HG03045 (cell line): ENCODE data around the gene OGG1.
"Not testable (repeated sequence)": the region's sequence is repeated elsewhere in the genome, so short reads cannot be mapped to it uniquely, and the experiment has no call there.

ENCODE experiments used
- ATAC-seq: cut with Tn5 transposase; IDR thresholded peaks from one replicate; pipeline ENCODE4 v1.9.1; 2021; ENCODE audit warnings: mild to moderate bottlenecking, moderate library complexity; ENCODE audit not compliant: unreplicated experiment

The OGG1 gene

GRCh38 chr3:9760779-9761505, 11.2 kb downstream of the OGG1 start:
- ATAC-seq, result no peak

GRCh38 chr3:9761919-9762318, 12.2 kb downstream of the OGG1 start:
- ATAC-seq, result no peak

- no peak for ATAC-seq
Observed at GRCh38 chr3:9762871-9763270, 13.1 kb downstream of the OGG1 start.

DNA sequence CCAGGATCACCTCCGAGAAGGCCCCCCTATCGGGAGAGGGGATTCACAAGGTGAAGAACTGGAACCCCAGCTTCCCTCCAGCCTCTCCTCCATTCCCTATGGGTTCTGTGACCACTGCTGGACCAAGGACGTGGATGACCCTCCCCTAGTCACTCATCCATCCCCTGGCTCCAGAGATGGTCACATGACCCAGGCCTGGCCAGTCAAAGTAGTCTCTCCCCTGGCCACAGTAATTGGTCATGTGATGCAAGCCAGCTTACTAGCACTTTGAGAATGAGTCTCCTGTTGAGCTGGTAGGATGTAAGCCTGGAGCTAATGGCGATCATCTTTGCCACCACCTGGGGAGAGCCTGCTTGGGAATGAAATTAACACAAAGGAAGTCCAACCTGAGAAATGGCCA, 16.1 kb downstream of the OGG1 start:
- ATAC-seq, result no peak

- no peak for ATAC-seq
Observed at GRCh38 chr3:9767418-9767817, 17.7 kb downstream of the OGG1 start.

GRCh38 chr3:9768141-9768775, 18.5 kb downstream of the OGG1 start:
- ATAC-seq, result no peak

GRCh38 chr3:9769012-9769411, 19.3 kb downstream of the OGG1 start:
- no peak for ATAC-seq

- ATAC-seq, result peak; percentile 80
Observed at GRCh38 chr3:9769426-9770275, 19.9 kb downstream of the OGG1 start, which contains the start of gene CAMK1. Gene CAMK1 (minus strand): TSS chr3:9769947. CDS start chr3:9767749, 2,198 bp downstream.

GRCh38 chr3:9770276-9770812, 20.6 kb downstream of the OGG1 start:
- ATAC-seq, result peak; percentile 9

GRCh38 chr3:9771007-9771406, 21.3 kb downstream of the OGG1 start:
- ATAC-seq, result not testable (repeated sequence)

GRCh38 chr3:9776896-9777693, 27.3 kb downstream of the OGG1 start:
- ATAC-seq, result no peak

DNA sequence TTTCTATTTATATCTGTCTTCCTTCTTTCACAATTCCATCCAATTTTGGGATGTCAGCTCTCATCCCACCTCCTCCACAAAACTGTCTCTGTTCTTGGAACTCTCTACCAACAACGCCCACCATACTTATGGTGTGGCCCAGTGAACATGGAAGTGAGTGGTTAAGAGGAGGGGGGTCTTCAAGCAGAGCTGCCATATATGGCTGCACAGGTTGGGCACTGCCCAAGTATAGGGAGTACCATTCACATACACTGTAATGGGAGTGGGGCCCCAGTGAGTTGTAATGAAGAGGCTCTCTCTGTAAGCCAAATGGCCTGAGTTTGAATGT, 27.9 kb downstream of the OGG1 start:
- ATAC-seq, result no peak

DNA sequence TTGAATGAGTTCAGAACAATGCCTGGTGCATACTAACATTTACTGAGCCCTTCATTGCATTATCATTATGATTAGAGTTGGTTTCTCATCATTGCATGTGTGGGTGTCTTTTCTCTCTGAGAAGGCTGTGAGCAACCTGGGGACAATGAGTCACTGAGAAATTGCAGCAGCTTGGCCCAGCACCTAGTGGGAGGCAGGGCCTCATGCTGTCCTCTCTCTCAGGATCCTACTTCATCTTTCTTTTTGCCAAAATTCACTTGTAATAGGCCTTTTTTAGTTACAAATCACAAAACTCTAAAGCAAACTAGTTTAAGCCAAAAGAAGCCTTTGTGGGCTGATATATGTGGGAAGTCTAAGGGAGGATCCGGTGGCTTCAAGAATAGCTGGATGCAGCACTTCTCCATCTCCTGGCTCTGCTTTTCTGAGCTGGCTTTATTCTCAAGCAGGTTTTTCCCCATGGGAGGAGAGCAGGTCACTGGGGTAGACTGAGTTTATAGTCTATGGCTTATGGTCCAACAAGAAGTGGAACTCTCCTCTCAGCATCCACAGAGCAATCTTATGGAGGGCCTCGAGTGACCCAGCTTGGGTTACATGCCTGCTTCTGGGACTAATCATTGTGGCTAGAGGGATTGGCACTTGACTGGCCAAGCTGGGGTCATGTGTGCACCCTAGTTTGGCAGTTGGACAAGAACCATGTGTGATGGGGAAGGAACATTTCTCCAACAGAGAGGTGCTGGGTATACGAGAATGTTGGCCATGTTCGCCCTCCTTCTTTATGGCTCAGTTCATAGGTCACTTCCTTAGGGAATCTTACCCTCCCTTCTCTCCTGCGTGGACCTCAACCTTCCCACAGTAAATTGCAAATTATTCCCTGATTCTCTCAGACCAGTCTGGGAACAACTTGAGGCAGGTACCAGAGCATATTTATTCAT, 28.7 kb downstream of the OGG1 start:
- ATAC-seq, result no peak

DNA sequence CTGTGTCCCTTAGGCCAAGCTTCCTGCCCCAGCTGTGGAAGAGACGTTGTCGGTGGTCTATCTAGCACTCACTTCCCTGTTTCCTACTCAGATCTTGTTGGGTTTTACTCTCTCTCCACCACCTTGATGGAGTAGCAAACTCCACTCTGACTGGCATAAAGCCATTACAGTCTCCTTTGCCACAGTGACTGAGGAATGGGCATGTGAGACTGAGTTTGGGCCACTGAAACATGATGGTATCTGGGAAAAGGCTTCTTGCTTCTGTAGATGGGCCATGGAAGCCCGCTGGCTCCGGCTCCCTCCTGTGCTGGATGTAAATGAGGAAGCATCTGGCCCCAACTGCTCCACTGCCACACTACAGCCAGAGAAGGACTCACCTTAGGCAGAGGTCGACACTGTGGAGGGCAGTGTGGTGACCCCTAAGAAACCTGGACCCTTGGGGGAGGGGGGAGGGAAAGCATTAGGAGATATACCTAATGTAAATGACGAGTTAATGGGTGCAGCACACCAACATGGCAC, 29.4 kb downstream of the OGG1 start:
- no peak for ATAC-seq

DNA sequence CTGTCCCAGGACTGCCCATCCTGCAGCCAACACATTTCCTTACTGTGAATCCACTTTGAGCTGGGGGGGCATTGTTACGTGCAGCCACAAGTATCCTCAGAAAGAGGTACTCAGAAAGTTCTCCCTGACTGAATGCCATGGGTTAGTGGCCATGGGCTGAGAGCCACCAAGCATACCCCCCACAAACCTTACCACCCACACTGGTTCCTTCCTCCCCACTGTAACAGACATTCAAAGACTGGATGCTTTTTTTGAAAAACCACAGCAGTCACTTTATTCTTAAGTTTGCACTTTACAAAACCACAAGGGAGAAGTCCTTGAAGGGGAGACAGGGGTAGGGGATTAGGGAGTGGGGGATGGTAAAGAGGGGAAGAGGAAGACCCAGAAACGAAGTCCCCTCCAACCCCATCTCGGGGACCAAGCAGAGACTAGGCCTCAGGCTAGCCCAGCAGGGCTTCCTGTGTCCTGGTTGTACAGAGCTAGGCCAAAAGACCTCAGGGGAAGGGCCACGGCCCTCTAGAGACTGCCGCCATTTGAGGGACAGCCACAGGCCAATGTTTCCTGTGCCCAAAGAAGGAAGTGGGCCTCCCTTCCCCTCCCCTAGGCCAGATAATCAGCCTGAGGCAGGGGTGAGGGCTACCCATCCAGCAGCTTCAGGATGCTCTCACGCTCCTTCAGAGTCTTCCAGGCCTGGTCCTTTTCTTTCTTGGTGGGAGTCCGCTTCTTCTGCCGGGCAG, 30.1 kb downstream of the OGG1 start:
- ATAC-seq, result no peak

DNA sequence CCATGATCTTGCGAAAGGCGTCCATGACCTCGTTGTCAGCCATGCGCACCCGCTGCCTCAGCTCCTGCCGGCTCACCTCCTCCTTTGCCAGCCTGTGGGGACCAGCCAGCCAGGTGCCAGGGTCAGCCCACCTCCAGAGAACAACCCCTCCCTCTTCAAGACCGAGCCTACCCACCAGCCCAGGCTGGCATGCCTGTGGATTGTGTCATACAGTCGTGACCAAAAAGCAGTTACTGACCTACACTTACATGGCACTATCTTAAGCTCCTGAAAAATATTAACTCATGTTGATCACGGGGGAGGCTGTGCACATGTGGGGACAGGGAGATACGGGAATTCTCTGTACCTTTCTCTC, 30.7 kb downstream of the OGG1 start:
- ATAC-seq, result no peak

DNA sequence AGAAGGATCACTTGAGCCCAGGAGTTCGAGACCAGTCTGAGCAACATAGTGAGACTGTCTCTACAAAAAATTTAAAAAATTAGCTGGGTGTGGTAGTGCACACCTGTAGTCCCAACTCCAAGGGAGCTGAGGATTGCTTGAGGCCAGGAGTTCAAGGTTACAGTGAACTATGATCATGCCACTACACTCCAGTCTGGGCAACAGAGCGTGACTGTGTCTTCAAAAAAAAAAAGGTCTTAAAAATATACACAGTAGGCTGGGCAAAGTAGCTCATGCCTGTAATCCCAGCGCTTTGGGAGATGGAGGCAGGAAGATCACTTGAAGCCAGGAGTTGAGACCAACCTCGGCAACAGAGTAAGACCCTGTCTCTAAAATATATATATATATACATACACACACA, 31.2 kb downstream of the OGG1 start:
- ATAC-seq, result no peak

GRCh38 chr3:9781551-9781950, 31.8 kb downstream of the OGG1 start:
- no peak for ATAC-seq
